Ascending aorta (tissue), 2 donors: ENCODE data around the gene RARA. TPM values are rescaled to one million over a fixed set of nuclear protein-coding genes. Genes with fewer than 3 reads are reported as not detected.

Experiments used
- DNase-seq, 2 donors: peaks; one replicate each; pipeline ENCODE4 v3.0.0-alpha.2; 2019; ENCODE audit warnings: low spot score in 2 of 2
- H3K27ac ChIP-seq, 2 donors: fragments of 200-600 bp; sonication (generic); one replicate each; pipeline ENCODE4 v1.5.1; 2016 to 2017; ENCODE audit warnings: mild to moderate bottlenecking in 1 of 2
- H3K27me3 ChIP-seq: fragments of 200-600 bp; sonication (generic); one replicate; pipeline ENCODE4 v1.5.1; 2017
- H3K36me3 ChIP-seq, 2 donors: fragments of 200-600 bp; sonication (generic); one replicate each; pipeline ENCODE4 v1.5.1; 2016
- H3K4me1 ChIP-seq, 2 donors: fragments of 200-600 bp; sonication (generic); one replicate each; pipeline ENCODE4 v1.5.1; 2016 to 2017; ENCODE audit warnings: mild to moderate bottlenecking in 1 of 2
- H3K4me3 ChIP-seq, 2 donors: fragments of 200-600 bp; sonication (generic); one replicate each; pipeline ENCODE4 v1.5.1; 2016 to 2017; ENCODE audit warnings: mild to moderate bottlenecking in 1 of 2
- H3K9me3 ChIP-seq, 2 donors: fragments of 200-600 bp; sonication (generic); one replicate each; pipeline ENCODE4 v1.5.1; 2016
- intact Hi-C: fragments of 100-400 bp; cut with DNase I; formaldehyde crosslinking; loops from one replicate; pipeline ENCODE4 v1.15.1; 2023
- total RNA-seq: library from RNA; depleted of rRNA; stranded (reverse); fragments of >200 nt; gene quantifications from one replicate; pipeline ENCODE4 v1.1.0, GENCODE V29; 2016
- TF ChIP-seq, protein P1 (sequence below), 3 experiments: fragments of 200-600 bp in 2 of 3; fragments of 450-650 bp in 1 of 3; sonication (generic) in 2 of 3; IDR thresholded peaks; one replicate each; pipeline ENCODE4 v1.5.1; 2016 to 2019; ENCODE audit warnings: antibody characterized with exemption in 3 of 3, mild to moderate bottlenecking in 1 of 3, moderate library complexity in 1 of 3

Gene RARA
- total RNA-seq, 1 donor from 2014 or later, result 77.3 TPM

DNA sequence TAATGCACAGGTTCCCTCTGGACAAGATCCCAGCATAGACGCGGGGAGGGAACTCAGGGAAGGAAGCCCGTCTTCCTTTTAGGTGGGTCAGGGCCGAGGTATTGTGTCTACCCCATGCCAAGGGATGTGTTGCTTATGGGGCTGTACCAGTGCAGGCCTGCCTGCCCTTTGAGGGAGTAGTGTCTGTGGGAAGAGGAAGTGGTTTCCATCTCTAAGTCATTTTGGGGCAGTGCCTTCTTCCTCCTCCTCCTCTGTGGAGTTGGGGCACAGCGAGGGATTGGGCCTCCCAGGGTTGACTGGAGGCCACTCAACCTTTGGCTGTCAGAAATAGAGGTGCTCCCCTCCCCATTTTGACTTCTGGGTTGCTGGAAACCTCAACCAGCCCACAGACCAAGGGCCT is 29.1 kb downstream of the RARA start:
- Histone ChIP-seq H3K27me3 (no peaks in the 10 kb centered on the region), H3K4me3 (no peak overlapping the region), H3K4me1 (peaks cover 23 to 36% of the 10 kb centered on the region in 2 donors), H3K27ac (peak overlapping the region in 1 of 2 donors; percentile 19), H3K9me3 (no peaks in the 10 kb centered on the region), H3K36me3 (no peaks in the 10 kb centered on the region)
- DNase-seq, result no peak
- intact Hi-C loops, result no loop called here
- TF ChIP-seq, protein P1, sequence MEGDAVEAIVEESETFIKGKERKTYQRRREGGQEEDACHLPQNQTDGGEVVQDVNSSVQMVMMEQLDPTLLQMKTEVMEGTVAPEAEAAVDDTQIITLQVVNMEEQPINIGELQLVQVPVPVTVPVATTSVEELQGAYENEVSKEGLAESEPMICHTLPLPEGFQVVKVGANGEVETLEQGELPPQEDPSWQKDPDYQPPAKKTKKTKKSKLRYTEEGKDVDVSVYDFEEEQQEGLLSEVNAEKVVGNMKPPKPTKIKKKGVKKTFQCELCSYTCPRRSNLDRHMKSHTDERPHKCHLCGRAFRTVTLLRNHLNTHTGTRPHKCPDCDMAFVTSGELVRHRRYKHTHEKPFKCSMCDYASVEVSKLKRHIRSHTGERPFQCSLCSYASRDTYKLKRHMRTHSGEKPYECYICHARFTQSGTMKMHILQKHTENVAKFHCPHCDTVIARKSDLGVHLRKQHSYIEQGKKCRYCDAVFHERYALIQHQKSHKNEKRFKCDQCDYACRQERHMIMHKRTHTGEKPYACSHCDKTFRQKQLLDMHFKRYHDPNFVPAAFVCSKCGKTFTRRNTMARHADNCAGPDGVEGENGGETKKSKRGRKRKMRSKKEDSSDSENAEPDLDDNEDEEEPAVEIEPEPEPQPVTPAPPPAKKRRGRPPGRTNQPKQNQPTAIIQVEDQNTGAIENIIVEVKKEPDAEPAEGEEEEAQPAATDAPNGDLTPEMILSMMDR (IDR thresholded peaks at IDR 0.05), result no peak

DNA sequence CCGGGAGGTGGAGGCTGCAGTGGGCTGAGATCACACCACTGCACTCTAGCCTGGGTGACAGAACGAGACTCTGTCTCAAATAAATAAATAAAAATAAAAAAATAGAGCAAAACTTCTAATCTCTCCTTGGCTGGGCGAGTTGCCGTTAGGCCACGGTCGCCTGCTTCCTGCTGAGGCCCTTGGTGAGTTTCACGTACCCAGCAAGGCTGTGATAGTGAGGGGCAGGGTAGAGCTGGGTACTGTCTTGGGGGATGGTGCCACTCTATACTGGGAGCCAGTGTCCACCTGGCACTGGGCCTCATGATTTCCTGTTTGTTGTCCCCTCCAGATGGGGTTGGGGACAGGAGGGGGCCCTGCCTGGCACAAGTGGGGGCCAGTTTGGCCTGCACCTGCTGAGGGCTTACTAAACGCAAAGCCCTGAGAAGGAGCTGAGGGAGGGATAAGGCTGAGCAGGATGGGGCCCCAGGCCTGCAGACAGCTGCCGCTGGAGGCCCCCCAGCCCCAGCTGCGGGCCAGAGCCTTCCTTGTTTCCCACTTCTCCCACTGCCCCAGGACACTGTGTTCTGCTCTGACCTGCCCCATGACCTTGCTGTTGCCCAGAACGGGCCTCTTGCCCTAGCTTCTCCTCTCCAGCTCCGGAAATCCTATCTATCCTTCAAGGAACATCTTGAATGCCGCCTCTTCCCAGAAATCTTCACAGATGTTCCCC is 30.1 kb downstream of the RARA start:
- intact Hi-C loops, result no loop called here
- H3K27me3 ChIP-seq, result no peaks in the 10 kb centered on the region
- TF ChIP-seq, protein P1 (IDR thresholded peaks at IDR 0.05), result no peak
- no peaks in the 10 kb centered on the region for H3K36me3 ChIP-seq
- no peak overlapping the region for H3K4me3 ChIP-seq
- peaks cover 15 to 25% of the 10 kb centered on the region in 2 donors for H3K4me1 ChIP-seq
- H3K9me3 ChIP-seq, result no peaks in the 10 kb centered on the region
- DNase-seq, result no peak
- peak overlapping the region in 1 of 2 donors; percentile 33 for H3K27ac ChIP-seq

DNA sequence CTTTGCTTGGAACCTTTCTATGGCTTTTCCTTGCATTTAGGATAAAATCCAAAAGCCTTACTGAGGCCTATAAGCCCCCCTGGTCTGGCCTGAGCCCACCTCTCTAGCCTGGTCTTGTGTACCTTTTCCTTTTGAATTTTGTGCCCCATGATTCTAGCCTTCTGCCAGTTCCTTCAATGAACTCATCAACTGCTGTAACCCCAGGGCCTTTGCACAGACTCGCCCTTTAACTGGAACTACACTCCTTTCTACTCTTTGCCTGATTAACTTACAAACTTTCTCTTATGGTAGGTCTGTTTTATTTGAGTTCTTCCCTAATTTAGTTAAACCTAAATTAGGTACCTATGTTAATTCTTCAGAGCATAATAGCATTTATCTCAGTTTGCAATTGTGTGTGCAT is 31.3 kb downstream of the RARA start:
- DNase-seq, result no peak
- Histone ChIP-seq H3K9me3 (no peaks in the 10 kb centered on the region), H3K27ac (peak overlapping the region; percentile 92 to 94), H3K27me3 (no peaks in the 10 kb centered on the region), H3K36me3 (no peaks in the 10 kb centered on the region), H3K4me3 (no peak overlapping the region), H3K4me1 (peaks cover 5 to 22% of the 10 kb centered on the region in 2 donors)
- intact Hi-C loops, result no loop called here
- TF ChIP-seq, protein P1 (IDR thresholded peaks at IDR 0.05), result no peak

DNA sequence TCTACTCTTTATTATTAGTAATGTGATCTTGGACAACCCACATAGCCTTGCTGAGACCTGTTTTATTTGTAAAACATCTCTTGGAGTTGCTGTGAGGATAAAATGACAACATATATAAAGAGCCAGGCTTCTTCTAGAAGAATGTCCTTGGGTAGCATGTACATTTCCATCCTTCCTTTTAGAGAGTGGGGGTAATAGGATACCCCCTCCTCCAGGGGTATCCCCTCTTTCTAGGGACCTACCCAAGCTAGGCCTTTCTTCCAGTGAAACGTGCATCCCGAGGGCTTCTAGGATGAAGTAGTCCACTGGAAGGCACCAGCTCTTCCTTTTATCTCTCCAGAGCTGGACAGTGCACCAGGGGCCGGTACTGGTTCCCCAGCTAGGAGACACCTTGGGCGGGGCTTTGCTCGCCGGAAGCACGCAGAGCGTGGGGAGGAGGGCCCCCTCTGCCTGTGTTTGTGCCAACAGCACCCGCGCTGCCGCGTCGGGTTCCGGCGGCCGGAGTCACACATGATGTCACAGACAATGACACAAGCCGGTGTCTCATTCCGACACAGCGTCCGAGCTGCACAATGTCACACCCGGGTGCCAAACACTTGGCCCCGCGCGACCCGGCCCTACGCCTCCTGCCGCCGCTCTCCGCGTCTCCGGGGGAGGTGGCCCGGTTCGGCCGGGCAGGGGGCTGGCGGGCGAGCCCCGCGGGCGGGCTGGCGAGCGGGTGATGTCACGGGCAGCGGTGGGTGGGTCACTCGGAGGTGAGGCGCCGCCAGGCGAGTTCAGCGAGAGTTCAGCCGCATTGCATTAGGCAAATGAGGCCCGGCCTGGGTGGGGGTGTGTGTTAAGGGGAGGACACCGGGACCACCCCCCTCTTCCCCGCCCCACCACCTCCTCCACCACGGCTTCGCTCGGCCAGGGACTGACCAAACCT is 32.2 kb downstream of the RARA start:
- intact Hi-C loops, result loop anchor here (1.0 kb wide), 3 partner anchors 9 to 23 kb away; no protein-coding TSS in a partner anchor
- Histone ChIP-seq H3K27me3 (no peaks in the 10 kb centered on the region), H3K9me3 (no peaks in the 10 kb centered on the region), H3K4me3 (peak overlapping the region; percentile 84 to 91), H3K27ac (peak overlapping the region; percentile 92 to 94), H3K36me3 (no peaks in the 10 kb centered on the region), H3K4me1 (peaks cover 10 to 21% of the 10 kb centered on the region in 2 donors)
- TF ChIP-seq, protein P1 (IDR thresholded peaks at IDR 0.05), result no peak
- DNase-seq, result peak; percentile 88 to 98

DNA sequence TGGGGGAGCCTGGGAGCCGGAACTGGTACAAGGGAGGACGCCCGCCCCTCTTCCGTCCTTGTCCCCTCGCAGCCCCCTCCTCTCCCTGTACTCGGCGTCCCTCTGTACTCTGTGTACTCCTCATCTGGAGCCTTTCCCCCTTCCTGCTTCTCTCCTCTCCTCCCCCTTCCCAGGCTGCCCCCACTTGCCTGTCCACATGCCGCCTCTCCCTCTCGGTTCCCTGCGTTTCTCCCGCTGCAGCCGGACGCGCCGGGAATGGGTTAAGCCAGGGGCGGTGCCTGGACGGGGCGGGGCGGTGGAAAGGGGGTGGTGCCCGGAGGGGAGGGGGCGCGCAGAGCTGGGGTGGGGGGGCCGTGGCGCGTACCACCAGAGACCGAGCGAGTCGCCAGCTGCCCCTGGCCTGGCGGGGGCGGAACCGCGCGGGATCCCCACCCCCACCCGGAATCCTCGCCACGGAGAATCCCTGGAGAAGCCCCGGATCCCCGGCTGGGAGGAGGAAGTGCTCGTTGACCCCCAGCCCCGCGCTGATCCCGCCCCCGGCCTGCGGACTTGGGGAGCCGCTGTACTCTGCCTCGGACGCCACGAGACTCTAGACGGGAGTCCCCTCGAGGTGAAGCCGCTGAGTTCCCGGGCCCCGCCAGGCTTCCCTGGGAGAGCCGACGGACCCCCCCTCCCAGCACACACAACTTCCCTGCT is 33.0 kb downstream of the RARA start:
- no peaks in the 10 kb centered on the region for H3K27me3 ChIP-seq
- peak overlapping the region; percentile 92 to 94 for H3K27ac ChIP-seq
- peaks cover 15 to 28% of the 10 kb centered on the region in 2 donors for H3K4me1 ChIP-seq
- peak in 1 of 2 donors; percentile 87 for DNase-seq
- TF ChIP-seq, protein P1 (IDR thresholded peaks at IDR 0.05), result no peak
- peak overlapping the region; percentile 84 to 91 for H3K4me3 ChIP-seq
- H3K36me3 ChIP-seq, result no peaks in the 10 kb centered on the region
- intact Hi-C loops, result loop anchor here (1.0 kb wide), 3 partner anchors 10 to 24 kb away; no protein-coding TSS in a partner anchor
- no peaks in the 10 kb centered on the region for H3K9me3 ChIP-seq
